Renal cortex interstitium (tissue), 15 donors: Measurements from ENCODE around the gene TF. TPM values are rescaled to one million over a fixed set of nuclear protein-coding genes. Genes with fewer than 3 reads are reported as not detected.
"Not testable (repeated sequence)": the region's sequence is repeated elsewhere in the genome, so short reads cannot be mapped to it uniquely, and the experiment has no call there.

Experiments
- DNase-seq, 11 donors: peaks; one replicate each; pipeline ENCODE4 v3.0.0-alpha.2; 2013; ENCODE audit warnings: low read depth in 9 of 11, low spot score in 4 of 11; ENCODE audit errors: extremely low read depth in 1 of 11
- long read RNA-seq, 16 experiments: transcript quantifications; one replicate each; lab custom pipeline, GENCODE V29; 2026
- polyA plus RNA-seq, 3 donors: library from polyadenylated mRNA; unstranded; fragments of 120-200 nt; gene quantifications; one replicate each; pipeline ENCODE4 v1.2.1, GENCODE V29; 2013; ENCODE audit not compliant: insufficient read length in 3 of 3

Gene TF
- 1 to 10 TPM; 6.9 to 10.0 (median 9.1) TPM for polyA plus RNA-seq
- long read RNA-seq, donor 1, result 0 reads
- long read RNA-seq, donor 2, result 0 reads
- long read RNA-seq, donor 3, full-length matches to known transcripts, result 11 of 11 reads
- long read RNA-seq, donor 3, partial matches to known transcripts, result 0 of 11 reads
- long read RNA-seq, donor 3, other reads (novel, unspliced or antisense), result 0 of 11 reads
- long read RNA-seq, donor 4, result 0 reads
- long read RNA-seq, donor 5, result 0 reads
- long read RNA-seq, donor 6, result 0 reads
- long read RNA-seq, donor 7, result 0 reads
- long read RNA-seq, donor 8, result 0 reads
- long read RNA-seq, donor 9, result 0 reads
- long read RNA-seq, donor 10, result 0 reads
- long read RNA-seq, donor 11, result 0 reads
- long read RNA-seq, donor 12, result 0 reads
- long read RNA-seq, donor 13, full-length matches to known transcripts, result 1 of 1 reads
- long read RNA-seq, donor 13, partial matches to known transcripts, result 0 of 1 reads
- long read RNA-seq, donor 13, other reads (novel, unspliced or antisense), result 0 of 1 reads
- long read RNA-seq, donor 14, result 0 reads
- long read RNA-seq, donor 15, result 0 reads
- long read RNA-seq, donor 16, result 0 reads

DNA sequence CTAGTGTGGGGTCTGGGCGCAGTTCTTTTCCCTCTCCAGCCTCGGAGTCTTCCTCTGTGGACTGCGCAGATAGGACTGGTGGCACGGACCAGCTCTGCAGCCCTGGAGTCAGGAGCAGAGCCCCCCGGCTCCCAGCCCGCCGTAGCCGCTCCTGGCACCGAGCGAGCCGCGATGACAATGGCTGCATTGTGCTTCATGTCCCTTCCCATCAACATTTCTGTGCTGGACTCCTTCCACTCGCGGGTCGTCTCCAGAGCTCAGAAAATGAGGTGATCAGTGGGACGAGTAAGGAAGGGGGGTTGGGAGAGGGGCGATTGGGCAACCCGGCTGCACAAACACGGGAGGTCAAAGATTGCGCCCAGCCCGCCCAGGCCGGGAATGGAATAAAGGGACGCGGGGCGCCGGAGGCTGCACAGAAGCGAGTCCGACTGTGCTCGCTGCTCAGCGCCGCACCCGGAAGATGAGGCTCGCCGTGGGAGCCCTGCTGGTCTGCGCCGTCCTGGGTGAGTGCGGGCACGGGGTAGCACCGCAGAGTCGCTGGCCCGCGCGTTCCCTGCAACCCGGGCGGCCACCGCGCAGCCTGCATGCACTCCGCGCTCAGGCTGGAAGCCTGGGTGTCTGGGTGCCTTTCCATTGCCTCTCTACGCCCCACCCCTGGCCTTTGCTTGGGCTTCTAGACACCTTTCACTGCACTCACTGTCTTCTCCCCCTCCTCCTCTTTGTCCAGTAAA lies at the start of gene TF:
TF (plus strand) TSS at position 413 of the 731 bp plus-strand sequence; CDS start at position 461, 48 bp downstream.
- DNase-seq, result peak in 4 of 11 donors; percentile 8 to 18 (median 12)

- no peak for DNase-seq
Measured at GRCh38 chr3:133697960-133698359, 48.2 kb upstream of the TF start.

- DNase-seq, result no peak
Measured at GRCh38 chr3:133699467-133699866, 46.7 kb upstream of the TF start.

GRCh38 chr3:133699903-133700302 lies 46.3 kb upstream of the TF start:
- DNase-seq, result no peak

DNA sequence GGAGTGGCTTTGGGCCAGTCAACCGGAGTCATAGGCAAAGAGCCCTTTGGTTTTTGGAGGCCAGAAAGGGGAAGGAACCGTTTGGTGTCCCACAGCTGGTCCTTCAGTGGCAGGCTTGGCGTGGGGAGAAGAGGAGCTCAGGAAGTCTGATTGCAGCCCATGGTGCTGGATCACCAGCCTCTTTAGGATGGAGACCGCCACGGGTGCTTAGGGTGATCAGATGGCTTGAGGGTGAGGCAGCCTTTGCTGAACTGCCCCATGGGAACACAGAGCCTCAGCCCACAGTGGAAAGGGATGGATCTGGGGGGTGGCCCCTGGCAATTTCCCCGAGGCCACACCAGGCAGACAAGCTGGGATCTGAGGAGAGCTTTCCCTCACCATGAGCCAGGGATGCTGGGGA lies 45.8 kb upstream of the TF start:
- no peak for DNase-seq

- DNase-seq, result no peak
Measured at GRCh38 chr3:133701435-133702358, 44.5 kb upstream of the TF start.

GRCh38 chr3:133703915-133704314 lies 42.3 kb upstream of the TF start:
- DNase-seq, result no peak

DNA sequence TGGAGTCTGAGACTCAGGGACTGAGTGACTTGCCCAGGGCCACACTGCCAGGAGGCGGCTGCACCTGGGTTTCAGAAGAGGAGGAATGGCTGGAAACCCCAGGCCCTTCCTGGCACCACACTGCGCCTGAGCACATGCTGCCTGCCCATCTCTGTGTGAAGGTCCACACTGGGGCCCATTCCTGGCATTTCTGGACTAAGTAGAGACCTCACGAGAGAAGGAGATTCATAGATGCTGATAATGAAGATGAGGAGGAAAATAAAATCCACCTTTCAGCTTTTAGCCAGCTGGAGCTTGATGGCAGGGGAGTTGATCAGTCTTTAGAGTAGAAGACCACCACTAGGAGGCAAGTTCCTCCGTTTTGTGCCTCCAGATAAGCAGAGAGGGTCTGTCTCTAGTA lies 40.2 kb upstream of the TF start:
- no peak for DNase-seq

GRCh38 chr3:133709139-133709750 lies 36.9 kb upstream of the TF start:
- DNase-seq, result no peak

GRCh38 chr3:133711013-133711412 lies 35.2 kb upstream of the TF start:
- no peak for DNase-seq

DNA sequence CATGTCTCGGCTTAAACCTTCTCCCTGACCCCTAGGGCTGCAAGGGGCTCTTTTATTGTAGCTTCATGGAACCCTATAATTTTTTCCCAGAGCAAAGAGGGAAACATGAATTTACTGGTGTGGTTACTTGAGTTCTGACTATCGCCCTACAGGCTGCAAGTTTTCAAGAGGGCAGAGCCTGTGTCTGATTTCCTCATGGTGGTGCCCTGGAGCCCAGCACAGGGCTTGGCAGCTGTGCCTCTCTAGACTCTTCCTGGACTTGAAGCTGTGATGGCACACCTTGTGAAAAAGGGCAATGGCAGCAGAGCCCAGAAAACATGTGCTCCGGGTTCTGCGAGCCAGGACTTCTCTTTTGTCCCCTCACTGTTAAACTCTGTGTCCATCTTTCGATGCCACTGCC lies 34.2 kb upstream of the TF start:
- DNase-seq, result no peak

DNA sequence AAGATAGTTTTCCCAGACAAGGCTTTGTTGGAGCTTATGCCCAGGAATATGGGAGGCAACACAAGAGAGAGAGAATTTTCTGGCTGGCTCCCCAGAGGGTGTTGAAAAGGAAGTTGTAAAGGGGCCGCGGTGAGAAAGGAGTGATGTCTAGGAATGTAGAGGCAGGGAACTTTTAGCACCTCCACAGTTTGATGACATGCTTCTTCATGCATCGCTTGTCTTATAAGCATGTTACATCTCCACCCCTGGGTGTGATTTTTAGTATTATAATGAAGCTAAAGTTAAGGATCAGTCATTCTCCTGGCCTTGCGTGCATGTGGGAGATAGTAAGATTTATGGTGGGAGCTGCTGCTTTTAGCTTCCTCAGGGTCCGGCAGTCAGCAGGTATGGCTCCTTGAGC lies 32.8 kb upstream of the TF start:
- no peak for DNase-seq

DNA sequence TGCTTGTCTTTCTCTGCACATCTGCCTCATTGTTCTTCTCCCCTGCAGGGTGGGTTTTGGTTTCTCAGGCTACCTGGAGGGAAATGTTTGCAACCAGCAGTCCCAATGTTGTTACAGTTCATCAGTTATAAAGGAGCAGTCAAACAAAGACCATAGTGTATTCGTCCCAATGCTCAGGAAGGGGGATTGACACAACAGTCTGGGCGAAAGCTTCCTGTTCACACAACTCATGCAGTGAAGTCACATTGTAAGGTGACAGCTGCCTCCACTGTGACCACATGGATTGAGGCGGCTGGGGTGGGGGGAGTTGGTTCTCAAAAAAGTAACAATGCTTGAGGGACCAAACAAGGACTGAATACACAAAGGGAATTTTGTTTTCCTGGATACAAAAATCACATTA lies 28.8 kb upstream of the TF start:
- no peak for DNase-seq

DNA sequence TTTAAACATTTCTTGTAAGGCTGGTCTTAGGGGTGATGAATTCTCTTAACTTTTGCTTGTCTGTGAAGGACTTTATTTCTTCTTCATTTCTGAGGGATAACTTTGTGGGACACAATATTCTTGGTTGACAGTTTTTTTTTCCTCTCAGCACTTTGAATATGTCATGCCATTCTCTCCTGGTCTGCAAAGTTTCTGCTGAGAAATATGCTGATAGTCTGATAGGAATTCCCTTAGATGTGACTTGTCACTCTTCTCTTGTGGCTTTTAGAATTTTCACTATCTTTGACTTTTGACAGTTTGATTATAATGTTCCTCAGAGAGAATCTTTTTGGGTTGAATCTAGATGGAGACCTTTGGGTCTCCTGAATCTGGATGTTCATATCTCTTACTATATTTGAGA lies 23.3 kb upstream of the TF start:
- no peak for DNase-seq

DNA sequence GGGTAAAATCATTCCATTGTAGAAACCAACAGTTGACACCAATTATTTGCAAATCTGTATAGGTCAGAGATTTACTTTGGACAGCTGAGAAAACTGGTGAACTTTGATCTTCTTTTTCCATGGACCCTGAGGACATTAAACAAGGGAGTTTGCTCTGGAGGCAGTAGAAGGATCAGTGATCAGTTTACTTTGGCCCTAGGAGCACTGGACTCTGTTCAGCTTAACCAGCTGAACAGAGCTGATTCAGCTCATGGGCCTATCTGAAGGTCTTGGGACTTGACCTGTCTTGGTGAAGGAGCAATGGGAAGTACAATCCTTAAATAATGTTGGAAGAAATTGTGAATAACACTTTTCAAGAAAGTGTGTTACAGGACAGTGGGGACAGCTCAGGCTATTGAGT lies 15.2 kb upstream of the TF start:
- no peak for DNase-seq

DNA sequence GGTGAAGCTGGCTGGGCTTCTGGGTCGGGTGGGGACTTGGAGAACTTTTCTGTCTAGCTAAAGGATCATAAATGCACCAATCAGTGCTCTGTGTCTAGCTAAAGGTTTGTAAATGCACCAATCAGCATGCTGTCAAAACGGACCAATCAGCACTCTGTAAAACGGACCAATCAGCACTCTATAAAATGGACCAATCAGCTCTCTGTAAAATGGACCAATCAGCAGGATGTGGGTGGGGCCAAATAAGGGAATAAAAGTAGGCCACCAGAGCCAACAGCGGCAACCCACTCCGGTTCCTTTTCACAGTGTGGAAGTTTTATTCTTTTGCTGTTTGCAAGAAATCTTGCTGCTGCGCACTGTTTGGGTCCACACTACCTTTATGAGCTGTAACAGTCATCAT lies 14.0 kb upstream of the TF start:
- DNase-seq, result not testable (repeated sequence)

- no peak for DNase-seq
Measured at GRCh38 chr3:133733226-133733625, 13.0 kb upstream of the TF start.

- no peak for DNase-seq
Measured at GRCh38 chr3:133734305-133734704, 11.9 kb upstream of the TF start.
